GM18520 (cell line): ENCODE results near the gene KCNG4.
"Not testable (repeated sequence)": the region's sequence is repeated elsewhere in the genome, so short reads cannot be mapped to it uniquely, and the experiment has no call there.

Experiments used
- ATAC-seq: cut with Tn5 transposase; IDR thresholded peaks from one replicate; pipeline ENCODE4 v1.9.1; 2021; ENCODE audit not compliant: unreplicated experiment

KCNG4 gene

DNA sequence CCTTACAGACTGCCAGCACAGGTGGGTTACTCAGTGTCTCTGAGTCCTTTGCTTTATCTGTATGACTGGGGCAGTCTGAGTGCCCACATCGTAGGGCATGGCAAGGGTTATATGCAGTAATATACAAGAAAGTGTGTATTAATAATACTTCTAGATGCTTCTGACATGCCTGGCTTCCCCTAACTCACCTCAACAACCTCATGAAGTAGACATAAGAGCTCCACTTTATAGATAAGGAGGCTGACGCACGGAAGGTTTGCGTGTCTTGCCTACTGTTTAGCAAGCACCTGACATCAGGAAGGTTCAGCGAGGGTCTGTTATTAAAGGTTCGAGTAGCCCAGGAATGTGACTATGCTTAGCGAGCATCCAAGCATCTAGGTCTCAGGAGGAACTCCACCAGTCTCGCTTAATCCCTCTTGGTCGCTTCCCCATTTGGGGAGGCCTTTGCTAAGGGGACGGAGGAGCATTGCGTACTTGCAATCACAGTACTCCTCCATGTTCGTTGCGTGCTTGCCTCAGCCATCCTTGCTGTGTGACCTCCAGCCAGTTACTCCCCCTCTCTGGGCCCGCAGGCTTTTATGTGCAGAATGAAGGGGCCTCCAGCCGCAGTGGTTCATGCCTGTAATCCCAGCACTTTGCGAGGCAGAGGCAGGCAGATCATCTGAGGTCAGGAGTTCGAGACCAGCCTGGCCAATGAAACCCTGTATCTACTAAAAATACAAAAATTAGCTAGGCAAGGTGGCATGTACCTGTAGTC is 1.6 kb downstream of the KCNG4 start:
- no peak for ATAC-seq

DNA sequence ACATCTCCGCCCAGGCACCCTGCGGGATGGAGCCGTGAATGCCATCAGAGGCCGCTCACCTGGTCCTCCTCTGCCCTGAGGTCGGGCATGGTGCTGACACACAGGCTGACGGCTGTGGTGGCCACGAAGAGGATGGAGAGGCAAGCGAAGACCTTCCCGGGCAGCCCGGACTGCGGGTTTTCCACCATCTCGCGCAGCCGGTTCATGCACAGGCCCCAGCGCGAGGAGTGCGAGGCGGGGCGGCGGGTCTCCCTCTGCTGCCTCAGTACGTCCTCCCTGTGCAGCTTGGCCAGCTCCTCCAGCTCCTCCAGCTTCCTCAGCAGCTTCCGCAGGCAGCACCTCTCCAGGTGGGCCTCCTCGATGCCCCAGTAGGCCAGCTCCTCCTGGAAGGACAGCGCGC is 3.1 kb downstream of the KCNG4 start:
- no peak for ATAC-seq

DNA sequence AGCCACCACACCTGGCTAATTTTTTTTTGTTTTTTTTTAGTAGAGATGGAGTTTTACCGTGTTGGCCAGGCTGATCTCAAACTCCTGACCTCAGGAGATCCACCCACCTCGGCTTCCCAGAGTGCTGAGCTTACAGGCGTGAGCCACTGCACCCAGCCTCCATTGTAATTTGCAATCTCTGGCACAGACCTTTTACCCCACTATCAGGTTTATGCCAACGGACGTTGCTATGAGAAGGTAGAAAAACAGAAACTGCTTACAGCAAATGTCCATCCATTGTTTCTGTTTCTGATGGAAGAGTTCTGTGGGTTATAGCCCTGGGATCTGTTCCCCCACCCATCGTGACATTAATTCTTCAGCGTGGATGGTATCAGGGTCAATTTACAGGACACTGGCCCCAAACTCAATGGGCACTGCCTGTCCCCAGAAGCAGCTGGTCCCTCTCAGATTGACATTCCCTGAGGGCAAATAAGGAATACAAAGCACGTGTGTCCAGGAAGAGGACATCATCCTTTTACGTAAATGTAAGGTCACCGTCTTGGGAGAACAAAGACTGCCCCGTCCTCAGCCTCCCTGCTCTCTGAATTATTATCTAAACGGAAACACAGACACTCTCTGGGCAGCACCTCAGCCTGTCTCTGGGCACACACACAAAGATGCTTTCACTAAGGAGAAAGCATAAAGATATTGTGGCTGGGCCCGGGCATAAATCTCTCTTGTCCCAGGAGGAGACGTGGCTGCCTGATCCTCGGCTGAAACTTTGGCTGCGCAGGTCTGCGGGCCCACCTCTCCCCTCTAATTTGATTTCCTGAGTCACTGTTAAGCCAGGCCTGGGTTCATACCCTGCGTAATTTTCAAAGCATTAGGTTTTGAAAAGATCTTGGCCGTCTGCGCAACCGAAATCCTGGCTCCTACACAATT is 5.2 kb downstream of the KCNG4 start:
- no peak for ATAC-seq

- no peak for ATAC-seq
These were observed 6.1 kb downstream of the KCNG4 start for GRCh38 chr16:84233748-84234147.

- ATAC-seq, result no peak
These were observed 6.8 kb downstream of the KCNG4 start for GRCh38 chr16:84232969-84233368.

DNA sequence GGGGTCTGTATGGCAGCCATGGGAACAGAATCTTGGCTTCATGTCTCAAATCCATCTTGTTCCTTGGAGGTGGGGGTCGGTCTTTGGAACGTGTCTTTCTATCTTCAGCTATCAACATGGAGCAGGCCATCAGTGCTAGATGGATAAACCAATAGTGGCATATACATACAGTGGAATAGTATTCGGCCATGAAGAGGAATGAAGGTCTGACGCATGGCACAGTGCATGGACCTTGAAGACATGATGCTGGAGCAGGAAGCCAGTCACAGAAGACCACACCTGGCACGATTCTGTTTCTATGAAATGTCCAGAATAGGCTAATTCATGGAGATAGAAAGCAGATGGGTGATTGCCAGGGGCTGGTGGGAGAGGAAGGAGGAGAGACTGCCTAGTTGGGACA is 7.8 kb downstream of the KCNG4 start:
- no peak for ATAC-seq

- no peak for ATAC-seq
These were observed 10.3 kb downstream of the KCNG4 start for GRCh38 chr16:84229471-84229870.

DNA sequence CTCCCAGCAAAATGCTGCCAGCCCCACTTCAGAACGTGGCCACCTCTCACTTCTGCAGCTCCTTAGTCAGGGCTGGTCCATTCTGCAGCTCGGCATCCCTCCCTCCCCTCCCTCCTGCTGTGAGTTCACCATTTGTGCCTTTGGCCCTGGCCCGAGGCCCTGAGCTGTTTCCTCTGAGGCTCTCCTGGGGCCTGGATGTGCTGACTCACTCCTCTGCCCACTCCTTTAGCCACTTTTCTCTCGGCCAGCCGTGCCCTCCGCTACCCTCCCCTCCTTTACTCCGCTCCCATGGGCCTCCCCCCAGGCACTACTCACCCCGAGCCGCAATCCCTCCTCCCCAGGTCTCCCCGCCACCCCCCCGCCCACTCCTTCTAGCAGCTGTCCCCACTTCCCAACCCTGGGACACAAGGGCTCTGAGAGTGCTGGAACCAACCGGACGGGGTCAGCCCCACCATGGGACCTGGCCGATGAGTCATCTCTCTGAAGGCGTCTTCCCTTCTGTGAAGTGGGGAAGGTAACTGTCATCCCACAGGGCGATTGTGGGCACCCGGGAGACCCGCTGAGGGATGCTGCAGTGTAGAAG is 11.5 kb downstream of the KCNG4 start:
- ATAC-seq, result no peak

DNA sequence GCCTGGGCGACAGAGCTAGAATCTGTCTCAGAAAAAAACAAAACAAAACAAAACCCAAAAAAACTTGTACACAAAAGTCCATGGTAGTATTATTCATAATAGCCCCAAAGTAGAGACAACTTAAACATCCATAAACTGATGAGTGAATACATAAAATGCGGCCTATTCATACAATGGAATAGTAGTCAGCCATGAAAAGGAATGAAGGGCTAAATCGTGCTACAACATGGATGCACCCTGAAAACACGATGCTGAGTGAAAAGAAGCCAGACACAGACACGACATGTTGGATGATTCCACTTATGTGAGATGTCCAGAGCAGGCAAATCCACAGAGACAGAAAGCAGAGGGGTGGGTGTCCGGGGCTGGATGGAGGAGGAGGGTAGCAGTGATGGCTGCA is 12.3 kb downstream of the KCNG4 start:
- ATAC-seq, result no peak

GRCh38 chr16:84226026-84226425 is 13.8 kb downstream of the KCNG4 start:
- no peak for ATAC-seq

- ATAC-seq, result no peak
These were observed 14.2 kb downstream of the KCNG4 start for GRCh38 chr16:84225571-84225970.

DNA sequence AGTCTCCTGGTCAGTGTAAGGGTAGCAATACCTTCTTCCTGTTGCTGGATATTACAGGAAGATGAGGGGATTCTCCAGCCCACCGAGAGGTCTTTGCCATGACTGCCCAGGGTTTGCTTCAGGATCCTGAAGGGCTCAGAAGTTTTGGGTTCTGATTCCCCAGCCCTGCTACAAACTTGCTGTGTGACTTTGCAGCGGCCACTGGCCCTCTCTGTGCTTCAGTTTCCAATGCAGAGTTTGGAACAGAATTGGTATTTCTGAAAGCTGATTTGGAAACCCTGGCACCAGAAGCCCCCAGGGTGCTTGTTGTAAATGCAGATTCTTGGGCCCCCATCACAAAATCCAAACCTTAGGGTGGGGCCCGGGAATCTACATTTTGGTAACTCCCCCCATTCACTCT is 14.7 kb downstream of the KCNG4 start:
- ATAC-seq, result no peak

- ATAC-seq, result no peak
These were observed 15.3 kb downstream of the KCNG4 start for GRCh38 chr16:84224554-84224953.

DNA sequence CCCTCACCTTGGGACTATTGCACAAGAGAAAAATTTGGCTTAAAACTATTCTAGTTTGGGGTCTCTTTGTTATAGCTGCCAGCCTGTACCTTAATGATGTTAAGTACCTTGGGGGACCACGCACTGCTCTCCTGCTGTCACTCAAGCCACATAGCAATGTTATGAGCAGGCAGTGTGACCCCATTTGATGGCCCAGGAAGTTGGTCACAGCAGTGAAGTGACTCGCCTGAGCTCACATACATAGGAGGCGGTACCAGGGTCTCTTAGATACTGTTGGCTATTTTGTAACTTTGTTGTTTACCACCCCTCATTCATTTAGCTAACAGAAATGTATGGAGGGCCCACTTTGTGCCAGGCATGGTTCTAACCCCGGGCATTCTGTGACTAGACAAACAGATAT is 16.4 kb downstream of the KCNG4 start:
- ATAC-seq, result no peak

- no peak for ATAC-seq
These were observed 19.0 kb downstream of the KCNG4 start for GRCh38 chr16:84220851-84221250.

DNA sequence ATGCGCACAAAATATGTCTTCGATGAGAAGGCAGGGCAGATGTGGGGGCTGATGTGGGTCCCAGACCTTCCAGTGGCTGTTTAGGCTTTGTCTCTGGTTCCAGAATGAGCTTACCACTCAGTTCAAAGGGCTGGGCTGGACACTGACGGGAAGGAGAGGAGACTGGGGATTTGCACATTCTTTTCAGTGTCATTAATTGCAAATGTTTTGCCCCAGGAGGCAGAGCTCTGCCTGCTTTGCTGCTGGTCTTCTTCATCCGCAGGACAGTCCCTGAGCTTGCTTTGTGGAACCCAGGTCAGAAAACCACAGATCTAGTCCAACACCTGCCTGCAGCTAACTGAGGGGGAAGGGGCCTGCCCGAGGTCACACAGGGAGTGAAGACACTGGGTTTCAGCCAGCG is 20.9 kb downstream of the KCNG4 start:
- ATAC-seq, result no peak

DNA sequence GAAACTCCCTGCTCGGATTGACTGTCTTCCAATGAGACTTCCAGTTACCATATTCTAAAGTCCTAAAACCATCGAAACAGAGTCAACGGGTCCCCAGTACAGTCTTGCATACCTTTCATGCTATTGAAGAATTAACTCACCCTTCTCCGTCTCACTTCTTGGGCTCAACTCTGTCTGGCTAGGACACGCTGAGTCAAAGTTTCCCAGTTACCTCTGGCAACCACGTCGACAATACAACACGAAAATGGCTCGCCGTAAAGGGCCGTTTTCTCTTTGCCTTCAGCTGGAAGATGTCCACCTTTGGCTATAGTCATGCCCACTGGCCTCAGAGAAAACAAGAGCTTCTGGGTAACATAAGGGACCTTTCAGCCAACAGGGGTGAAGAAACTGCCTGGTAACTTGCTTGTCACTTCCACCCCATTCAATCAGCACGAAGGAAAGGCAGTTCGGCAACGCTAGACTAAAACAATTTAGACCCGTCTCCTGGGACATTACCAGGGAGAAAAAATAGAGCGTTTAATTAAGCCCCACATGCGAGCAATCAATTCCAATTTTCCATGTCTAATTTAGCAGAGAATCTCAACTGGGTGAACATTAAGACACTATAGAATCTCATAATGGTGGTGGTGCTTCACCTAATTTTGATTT is 21.5 kb downstream of the KCNG4 start:
- ATAC-seq, result no peak

- ATAC-seq, result not testable (repeated sequence)
These were observed 23.7 kb downstream of the KCNG4 start for GRCh38 chr16:84216144-84216543.

- ATAC-seq, result no peak
These were observed 24.3 kb downstream of the KCNG4 start for GRCh38 chr16:84215531-84215930.

GRCh38 chr16:84214451-84215066 is 25.3 kb downstream of the KCNG4 start:
- ATAC-seq, result no peak

DNA sequence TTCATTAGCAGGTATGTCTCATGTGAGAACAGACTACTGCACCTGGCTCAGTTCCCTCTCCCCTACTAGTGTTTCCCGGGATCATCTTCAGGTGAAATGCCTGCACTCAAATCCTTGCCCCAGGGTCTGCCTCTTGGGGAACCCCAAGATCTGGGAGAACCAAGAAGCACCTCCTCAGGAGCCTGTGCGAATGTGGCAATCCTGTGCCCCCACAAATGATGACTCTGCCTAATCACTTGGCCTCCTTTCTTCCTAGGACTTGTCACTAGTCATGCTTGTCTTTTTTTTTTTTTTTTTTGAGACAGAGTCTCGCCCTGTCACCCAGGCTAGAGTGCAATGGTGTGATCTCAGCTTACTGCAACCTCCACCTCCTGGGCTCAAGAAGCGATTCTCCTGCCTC is 27.2 kb downstream of the KCNG4 start:
- no peak for ATAC-seq
